K562 (cell line): Measurements from ENCODE around the gene PLCG2. TPM values are rescaled to one million over a fixed set of nuclear protein-coding genes. Genes with fewer than 3 reads are reported as not detected.
A peak's percentile ranks its signal among the peaks of the same experiment; 100 is the strongest.

Source experiments
- ATAC-seq: fragments of 200-7000 bp; cut with Tn5 transposase; 3 replicates; pipeline ENCODE4 v1.9.1; 2020; ENCODE audit warnings: moderate library complexity
- BruUV-seq: library from RNA; stranded (reverse); fragments of 400-500 nt; replicated peaks from 2 replicates; lab custom pipeline; 2021; lab: Mats Ljungman, UMichigan
- CTCF ChIA-PET: fragments of 300-600 bp; formaldehyde crosslinking; extraction: SDS; loops from one replicate; lab custom pipeline; 2021; ENCODE audit warnings: low intra/inter-chr PET ratio; lab: Yijun Ruan, JAX
- POLR2A ChIA-PET: fragments of 300-600, 350-650 bp; sonication (Branson Sonifier 250); formaldehyde crosslinking; extraction: SDS; loops from one replicate; lab custom pipeline; 2021; ENCODE audit warnings: antibody characterized with exemption, inconsistent platforms; lab: Yijun Ruan, JAX
- DNase-seq, 4 experiments: peaks; one replicate each; pipeline versions ENCODE4 v3.0.0 to v3.0.0-alpha.2; 2011 to 2018; ENCODE audit warnings: low spot score in 3 of 4, mixed read lengths in 3 of 4; ENCODE audit errors: extremely low read depth in 1 of 4
- FAIRE-seq: peaks from 2 replicates; lab custom pipeline; 2011; peaks lifted over from hg19 to GRCh38; lab: Jason Lieb, UNC
- H2AFZ ChIP-seq: 2 replicates; pipeline ENCODE4 v1.6.0; 2011; ENCODE audit warnings: low read depth, low read length, control low read depth, inconsistent platforms
- H3K27ac ChIP-seq: fragments of 200-600 bp; 3 replicates; pipeline ENCODE4 v1.8.0; 2011; ENCODE audit warnings: low read depth, mild to moderate bottlenecking, control low read depth, inconsistent platforms, low read length, moderate library complexity, mixed read lengths; ENCODE audit errors: extremely low read depth
- H3K27me3 ChIP-seq, 2 experiments: fragments of 300-600 bp in 1 of 2; 2 replicates in 1 of 2; 3 replicates in 1 of 2; pipeline versions ENCODE4 v1.6.0 to v1.8.0; 2011; ENCODE audit warnings: inconsistent platforms in 2 of 2, low read length in 2 of 2, mild to moderate bottlenecking in 1 of 2, mixed read lengths in 1 of 2, moderate library complexity in 1 of 2; ENCODE audit not compliant: control insufficient read depth in 2 of 2, insufficient read depth in 2 of 2
- H3K36me3 ChIP-seq: fragments of 300-600 bp; 3 replicates; pipeline ENCODE4 v1.8.0; 2011; ENCODE audit warnings: mild to moderate bottlenecking, low read length, inconsistent platforms; ENCODE audit not compliant: control insufficient read depth, insufficient read depth
- H3K4me1 ChIP-seq, 2 experiments: fragments of 200-600 bp in 1 of 2; replicated peaks in 1 of 2; 2 replicates in 1 of 2; 3 replicates in 1 of 2; pipeline versions ENCODE4 v1.5.1 to v1.8.0; 2011; ENCODE audit warnings: inconsistent platforms in 2 of 2, low read length in 2 of 2, mild to moderate bottlenecking in 1 of 2, mixed read lengths in 1 of 2, moderate library complexity in 1 of 2; ENCODE audit not compliant: control insufficient read depth in 2 of 2, insufficient read depth in 2 of 2
- H3K4me2 ChIP-seq: 2 replicates; pipeline ENCODE4 v1.6.1; 2011; ENCODE audit warnings: low read length, control low read depth, inconsistent platforms, mixed read lengths; ENCODE audit not compliant: insufficient read depth
- H3K4me3 ChIP-seq: fragments of 200-600 bp; sonication (generic), shearing (Covaris generic); 2 replicates; pipeline ENCODE4 v1.5.1; 2016; ENCODE audit warnings: control low read depth, inconsistent platforms
- H3K79me2 ChIP-seq: fragments of 200-600 bp; 3 replicates; pipeline ENCODE4 v1.8.0; 2011; ENCODE audit warnings: low read length, inconsistent platforms; ENCODE audit not compliant: control insufficient read depth, insufficient read depth
- H3K9ac ChIP-seq, 2 experiments: 2 replicates each; pipeline versions ENCODE4 v1.6.0 to v1.6.1; 2011; ENCODE audit warnings: low read depth in 2 of 2, low read length in 2 of 2, control low read depth in 1 of 2, inconsistent platforms in 1 of 2, mild to moderate bottlenecking in 1 of 2, mixed read lengths in 1 of 2; ENCODE audit not compliant: insufficient read depth in 1 of 2
- H3K9me1 ChIP-seq: one replicate; pipeline ENCODE4 v1.6.0; 2011; ENCODE audit warnings: inconsistent platforms, mild to moderate bottlenecking, low read length, moderate library complexity; ENCODE audit not compliant: control insufficient read depth, insufficient read depth
- H3K9me3 ChIP-seq: replicated peaks from 2 replicates; pipeline ENCODE4 v1.5.1; 2011; ENCODE audit warnings: low read depth, low read length, inconsistent platforms; ENCODE audit not compliant: control insufficient read depth, insufficient read depth
- H4K20me1 ChIP-seq: replicated peaks from 2 replicates; pipeline ENCODE4 v1.6.1; 2011; ENCODE audit warnings: low read length, inconsistent platforms, mixed read lengths; ENCODE audit not compliant: control insufficient read depth, insufficient read depth
- GTF2F1 ChIP-seq: IDR thresholded peaks from 2 replicates; pipeline ENCODE4 v1.6.1; 2011; ENCODE audit warnings: low read depth, low read length, improper control_type of control experiment
- POLR2G ChIP-seq: fragments of 200-400 bp; formaldehyde crosslinking; IDR thresholded peaks from 2 replicates; pipeline ENCODE4 v1.6.1; 2017; ENCODE audit warnings: low read depth, mild to moderate bottlenecking, antibody characterized with exemption, low read length, moderate library complexity
- RBM25 ChIP-seq: fragments of 200-400 bp; formaldehyde crosslinking; IDR thresholded peaks from 2 replicates; pipeline ENCODE4 v1.6.1; 2018; ENCODE audit warnings: low read length, low read depth, moderate library complexity; ENCODE audit not compliant: severe bottlenecking
- WGBS: fragments of 100-300 bp; shearing (Covaris generic); methylation state at CpG from one replicate; pipeline ENCODE4 v1.1.6; 2016; ENCODE audit warnings: low coverage, mixed read lengths; ENCODE audit not compliant: insufficient coverage; ENCODE audit errors: missing lambda C conversion rate; 5-methylcytosine and 5-hydroxymethylcytosine counted together
- in situ Hi-C: fragments of 300-500 bp; cut with MboI; formaldehyde crosslinking; loops from 4 replicates; pipeline ENCODE4 v1.15.0; 2018; ENCODE audit warnings: inconsistent platforms, mixed read lengths
- intact Hi-C: fragments of 100-400 bp; cut with micrococcal nuclease; formaldehyde crosslinking; loops from 2 replicates; pipeline ENCODE4 v1.14.2; 2022
- polyA plus RNA-seq, 8 experiments: library from polyadenylated mRNA; depleted of rRNA in 4 of 8; stranded (reverse) in 5 of 8; unstranded in 3 of 8; fragments of >200 nt; fragmentation: Nextera tagmentation in 2 of 8; fragmentation: Illumina TruSeq in 1 of 8; extraction: Ambion mirVana in 2 of 8; extraction: Trizol in 1 of 8; gene quantifications; 2 replicates each; pipeline versions ENCODE4 v1.2.1 to v1.2.3, GENCODE V29; 2011 to 2014; ENCODE audit warnings: inconsistent platforms in 1 of 8, missing spikeins in 1 of 8
- total RNA-seq, 7 experiments: library from RNA; depleted of rRNA in 6 of 7; stranded (reverse); fragments of >200 nt in 6 of 7; fragmentation: Illumina TruSeq in 2 of 7; extraction: Trizol in 2 of 7; gene quantifications; 2 replicates each; pipeline versions ENCODE4 v1.2.1 to v1.2.3, GENCODE V29; 2011 to 2021; ENCODE audit warnings: low replicate concordance in 1 of 7
- TF ChIP-seq, protein P1 (sequence below), 3 experiments: IDR thresholded peaks in 2 of 3; conservative IDR thresholded peaks in 1 of 3; 2 replicates each; pipeline ENCODE4 v1.5.1; 2011 to 2012; ENCODE audit warnings: low read length in 3 of 3, mild to moderate bottlenecking in 3 of 3, control low read depth in 2 of 3, improper control_type of control experiment in 1 of 3, inconsistent platforms in 1 of 3, low read depth in 1 of 3, mixed read lengths in 1 of 3, moderate library complexity in 1 of 3; ENCODE audit not compliant: insufficient read depth in 2 of 3

The PLCG2 gene
- total and polyA plus RNA-seq, 9 of the 15 experiments (the other 6 are each of a cell fraction or from before 2014, with no cell fraction given), result 0.94 to 7.1 (median 3.1) TPM

DNA sequence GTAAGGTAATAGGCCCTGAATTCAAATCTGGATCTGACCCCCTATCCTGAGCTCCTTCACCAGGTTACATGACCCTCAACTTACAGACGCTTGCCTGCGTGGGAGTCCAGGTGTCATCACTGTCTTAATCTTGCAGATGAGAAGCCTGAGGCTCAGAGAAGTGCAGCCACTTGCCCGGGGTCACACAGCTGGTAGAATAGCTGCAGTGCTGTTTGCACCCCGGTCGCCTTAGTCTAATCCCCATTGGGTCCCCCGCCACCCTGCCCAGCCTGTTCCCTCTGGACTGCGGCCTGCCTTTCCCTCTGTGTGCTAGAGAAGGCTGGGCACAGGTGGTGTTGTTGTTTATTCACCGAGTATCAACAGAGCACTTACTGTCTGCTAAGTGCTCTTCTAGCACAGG is 125.2 kb downstream of the PLCG2 start:
- Histone ChIP-seq H3K4me3 (no peak overlapping the region), H3K79me2 (no peaks in the 10 kb centered on the region), H4K20me1 (no peaks in the 10 kb centered on the region; the same call in 1 of the 2 replicates), H3K9ac (no peak overlapping the region), H2AFZ (no peak overlapping the region), H3K36me3 (no peaks in the 10 kb centered on the region), H3K9me1 (no peaks in the 10 kb centered on the region), H3K27me3 (peaks cover 19 to 44% of the 10 kb centered on the region in 2 experiments; a peak in 4 of 5 replicates), H3K9me3 (no peaks in the 10 kb centered on the region), H3K4me2 (no peak overlapping the region), H3K4me1 (no peaks in the 10 kb centered on the region), H3K27ac (no peak overlapping the region)
- BruUV-seq, result no TSS peak
- no peak for TF ChIP-seq GTF2F1
- TF ChIP-seq RBM25, result peak; percentile 2
- ATAC-seq, result no peak
- no peak for FAIRE-seq
- POLR2A ChIA-PET, result no interaction called here
- intact Hi-C loops (no loop called here), in situ Hi-C loops (no loop called here)
- WGBS, result 5% methylated on average over 8 of the region's 8 CpGs
- CTCF ChIA-PET, result no interaction called here
- DNase-seq, result no peak

DNA sequence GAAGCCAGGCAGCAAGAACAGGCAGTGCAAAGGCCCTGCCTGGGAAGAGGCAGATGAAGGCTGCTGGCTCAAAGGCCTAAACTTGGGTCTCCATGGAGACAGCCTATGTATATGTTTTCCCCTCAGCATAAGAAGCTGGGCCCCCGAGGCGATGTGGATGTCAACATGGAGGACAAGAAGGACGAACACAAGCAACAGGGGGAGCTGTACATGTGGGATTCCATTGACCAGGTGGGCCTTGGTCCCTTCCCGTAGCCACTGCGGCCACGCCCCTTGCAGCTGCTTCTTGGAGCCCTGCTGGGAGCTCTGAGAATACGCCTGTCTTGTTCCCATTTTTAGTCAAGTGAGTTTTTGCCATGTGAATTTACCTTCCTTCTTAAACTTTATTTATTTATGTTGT is 126.2 kb downstream of the PLCG2 start:
- no peaks in the 10 kb centered on the region for H3K9me3 ChIP-seq
- H3K79me2 ChIP-seq, result no peaks in the 10 kb centered on the region
- H3K27ac ChIP-seq, result no peak overlapping the region
- FAIRE-seq, result no peak
- no peak overlapping the region for H3K9ac ChIP-seq
- no peak overlapping the region for H3K4me3 ChIP-seq
- DNase-seq, result no peak
- intact Hi-C loops, result no loop called here
- H3K36me3 ChIP-seq, result no peaks in the 10 kb centered on the region
- peaks cover 25 to 41% of the 10 kb centered on the region in 2 experiments; a peak in 4 of 5 replicates for H3K27me3 ChIP-seq
- ChIA-PET POLR2A (interaction anchor here (0.9 kb wide), 1 partner anchor 31 kb away, joined by 3 read pairs; no protein-coding TSS in a partner anchor), CTCF (no interaction called here)
- H3K9me1 ChIP-seq, result no peaks in the 10 kb centered on the region
- no peak overlapping the region for H3K4me2 ChIP-seq
- no TSS peak for BruUV-seq
- H2AFZ ChIP-seq, result no peak overlapping the region
- no peak for TF ChIP-seq POLR2G
- TF ChIP-seq, protein P1, sequence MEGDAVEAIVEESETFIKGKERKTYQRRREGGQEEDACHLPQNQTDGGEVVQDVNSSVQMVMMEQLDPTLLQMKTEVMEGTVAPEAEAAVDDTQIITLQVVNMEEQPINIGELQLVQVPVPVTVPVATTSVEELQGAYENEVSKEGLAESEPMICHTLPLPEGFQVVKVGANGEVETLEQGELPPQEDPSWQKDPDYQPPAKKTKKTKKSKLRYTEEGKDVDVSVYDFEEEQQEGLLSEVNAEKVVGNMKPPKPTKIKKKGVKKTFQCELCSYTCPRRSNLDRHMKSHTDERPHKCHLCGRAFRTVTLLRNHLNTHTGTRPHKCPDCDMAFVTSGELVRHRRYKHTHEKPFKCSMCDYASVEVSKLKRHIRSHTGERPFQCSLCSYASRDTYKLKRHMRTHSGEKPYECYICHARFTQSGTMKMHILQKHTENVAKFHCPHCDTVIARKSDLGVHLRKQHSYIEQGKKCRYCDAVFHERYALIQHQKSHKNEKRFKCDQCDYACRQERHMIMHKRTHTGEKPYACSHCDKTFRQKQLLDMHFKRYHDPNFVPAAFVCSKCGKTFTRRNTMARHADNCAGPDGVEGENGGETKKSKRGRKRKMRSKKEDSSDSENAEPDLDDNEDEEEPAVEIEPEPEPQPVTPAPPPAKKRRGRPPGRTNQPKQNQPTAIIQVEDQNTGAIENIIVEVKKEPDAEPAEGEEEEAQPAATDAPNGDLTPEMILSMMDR (IDR thresholded peaks at IDR 0.05 in 2 of 3, conservative IDR thresholded peaks at IDR 0.05 in 1 of 3; ENCODE audit: insufficient read depth in 2 of 3, low read depth in 1 of 3, low read length in 3 of 3), result 0 out of 6 replicates have a peak, but pooled peaks of 1 of the 3 experiments have one; percentile 3
- TF ChIP-seq, all 486 proteins: peak for 1
- whole genome bisulfite sequencing, result 8% methylated on average over 7 of the region's 7 CpGs
- in situ Hi-C loops, result no loop called here
- Histone ChIP-seq H4K20me1 (no peaks in the 10 kb centered on the region; the same call in 1 of the 2 replicates), H3K4me1 (peaks cover 0 to 1% of the 10 kb centered on the region in 2 experiments; a peak in 1 of 5 replicates)
- peak; percentile 50; the same call in 2 of the 3 replicates for ATAC-seq
